GM13976 (cell line): ENCODE results near the gene PIGX.

Source experiments
- DNase-seq: peaks from one replicate; pipeline ENCODE4 v3.0.0; 2012; ENCODE audit warnings: low spot score
- CTCF ChIP-seq: IDR thresholded peaks from 2 replicates; pipeline ENCODE4 v1.5.1; 2012; ENCODE audit warnings: borderline replicate concordance, mild to moderate bottlenecking; ENCODE audit not compliant: insufficient read depth; ENCODE audit errors: extremely low read depth, missing control alignments, control extremely low read depth
- in situ Hi-C: fragments of 300-500 bp; cut with MboI; formaldehyde crosslinking; loops from one replicate; pipeline ENCODE4 v1.12.0; 2022; ENCODE audit warnings: low sequenced_read_pairs, mixed read lengths, inconsistent platforms; ENCODE audit not compliant: unreplicated experiment

Gene PIGX

DNA sequence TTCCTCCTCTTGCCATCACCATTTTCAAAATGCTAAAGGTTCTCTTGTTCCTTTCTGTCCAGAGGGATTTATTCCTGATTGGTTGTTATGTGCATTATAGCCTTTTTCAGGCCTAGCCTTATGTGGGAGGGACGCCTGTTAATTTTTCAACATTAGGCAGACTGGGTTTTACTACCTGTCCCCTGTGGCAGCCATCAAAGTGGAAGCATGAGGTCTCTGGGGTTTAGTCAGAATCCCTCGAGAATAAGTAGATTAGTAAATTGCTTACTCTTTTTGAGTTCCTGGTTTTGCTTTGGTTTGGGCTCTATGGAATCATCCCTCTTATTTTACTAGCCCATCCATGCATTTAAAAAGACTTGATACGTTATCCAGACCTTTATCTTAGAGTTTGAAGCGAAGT, 59.9 kb downstream of the PIGX start:
- no peak for DNase-seq
- in situ Hi-C loops = no loop called here
- TF ChIP-seq CTCF = no peak

GRCh38 chr3:196772897-196773296, 60.7 kb downstream of the PIGX start:
- no peak for TF ChIP-seq CTCF
- in situ Hi-C loops = no loop called here

GRCh38 chr3:196774191-196774820, 62.1 kb downstream of the PIGX start:
- in situ Hi-C loops = no loop called here
- TF ChIP-seq CTCF = no peak
- no peak for DNase-seq

More at GRCh38 chr3:196772897-196773296, 60.7 kb downstream of the PIGX start:
- no peak for DNase-seq

GRCh38 chr3:196774848-196775422, 62.8 kb downstream of the PIGX start:
- in situ Hi-C loops = no loop called here
- no peak for TF ChIP-seq CTCF
- no peak for DNase-seq

DNA sequence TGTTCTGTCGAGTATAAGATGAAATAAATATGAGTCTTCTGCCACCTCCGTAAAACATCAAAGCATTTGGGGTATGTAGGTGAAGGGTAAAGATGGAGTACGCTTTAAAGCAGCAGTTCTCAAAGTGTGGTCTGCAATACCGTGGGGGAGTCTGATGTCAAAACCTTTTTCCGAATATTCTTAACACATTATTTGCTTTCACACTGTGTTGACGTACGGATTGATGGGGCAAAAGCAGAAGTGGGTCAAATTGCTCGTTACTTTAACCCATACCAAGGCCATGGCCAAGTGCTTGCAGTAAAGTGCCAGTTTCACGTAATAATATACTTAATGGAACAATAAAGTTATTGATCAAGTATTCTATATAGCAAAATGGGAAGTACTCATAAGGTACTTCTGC, 63.8 kb downstream of the PIGX start:
- DNase-seq = no peak
- no peak for TF ChIP-seq CTCF
- in situ Hi-C loops = no loop called here

GRCh38 chr3:196777836-196778235, 65.7 kb downstream of the PIGX start:
- DNase-seq = no peak
- no peak for TF ChIP-seq CTCF
- in situ Hi-C loops = no loop called here
